Measurements from ENCODE around the gene SMG1.

SMG1 gene

DNA sequence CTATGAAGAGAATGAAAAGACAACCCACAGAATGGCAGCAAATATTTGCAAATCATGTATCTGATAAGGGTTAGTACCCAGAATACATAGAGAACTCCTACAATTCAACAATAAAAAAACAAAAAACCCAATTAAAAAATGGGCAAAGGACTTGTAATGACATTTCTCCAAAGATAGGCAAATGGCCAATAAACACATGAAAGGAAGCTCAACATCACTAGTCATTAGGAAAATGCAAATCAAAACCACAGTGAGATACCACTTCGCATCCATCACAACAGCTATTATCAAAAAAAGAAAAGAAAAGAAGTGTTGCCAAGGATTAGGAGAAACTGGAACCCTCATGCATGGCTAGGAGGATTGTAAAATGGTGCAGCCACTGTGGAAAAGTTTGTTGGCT, 79.8 kb downstream of the SMG1 start:
- no peaks in the 10 kb centered on the region for H3K27me3 ChIP-seq (ENCODE audit: insufficient read depth, low read length)
- H3K9me2 ChIP-seq (ENCODE audit: low read depth, low read length), result no peaks in the 10 kb centered on the region
- H3K4me1 ChIP-seq (ENCODE audit: insufficient read depth, low read length, severe bottlenecking), result no peaks in the 10 kb centered on the region
- H3K79me2 ChIP-seq (ENCODE audit: insufficient read depth, low read length), result no peaks in the 10 kb centered on the region
- H3K9me3 ChIP-seq (ENCODE audit: low read length), result no peaks in the 10 kb centered on the region
- no peak overlapping the region for H3K4me2 ChIP-seq (ENCODE audit: low read length)
- no peak overlapping the region for H3K9ac ChIP-seq (ENCODE audit: low read length)
- H3F3A ChIP-seq (ENCODE audit: insufficient read depth, low read length), result no peaks in the 10 kb centered on the region
- no peak overlapping the region for H2AFZ ChIP-seq (ENCODE audit: low read length)
- H3K4me3 ChIP-seq (ENCODE audit: low read depth, low read length, poor library complexity, severe bottlenecking), result no peak overlapping the region
- TF ChIP-seq EZH2 (IDR thresholded peaks at IDR 0.05; ENCODE audit: borderline replicate concordance, low read length), result no peak
- TF ChIP-seq, protein P1, sequence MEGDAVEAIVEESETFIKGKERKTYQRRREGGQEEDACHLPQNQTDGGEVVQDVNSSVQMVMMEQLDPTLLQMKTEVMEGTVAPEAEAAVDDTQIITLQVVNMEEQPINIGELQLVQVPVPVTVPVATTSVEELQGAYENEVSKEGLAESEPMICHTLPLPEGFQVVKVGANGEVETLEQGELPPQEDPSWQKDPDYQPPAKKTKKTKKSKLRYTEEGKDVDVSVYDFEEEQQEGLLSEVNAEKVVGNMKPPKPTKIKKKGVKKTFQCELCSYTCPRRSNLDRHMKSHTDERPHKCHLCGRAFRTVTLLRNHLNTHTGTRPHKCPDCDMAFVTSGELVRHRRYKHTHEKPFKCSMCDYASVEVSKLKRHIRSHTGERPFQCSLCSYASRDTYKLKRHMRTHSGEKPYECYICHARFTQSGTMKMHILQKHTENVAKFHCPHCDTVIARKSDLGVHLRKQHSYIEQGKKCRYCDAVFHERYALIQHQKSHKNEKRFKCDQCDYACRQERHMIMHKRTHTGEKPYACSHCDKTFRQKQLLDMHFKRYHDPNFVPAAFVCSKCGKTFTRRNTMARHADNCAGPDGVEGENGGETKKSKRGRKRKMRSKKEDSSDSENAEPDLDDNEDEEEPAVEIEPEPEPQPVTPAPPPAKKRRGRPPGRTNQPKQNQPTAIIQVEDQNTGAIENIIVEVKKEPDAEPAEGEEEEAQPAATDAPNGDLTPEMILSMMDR (IDR thresholded peaks at IDR 0.05; ENCODE audit: low read length), result no peak
- H3K27ac ChIP-seq (ENCODE audit: low read depth, low read length, poor library complexity, severe bottlenecking), result no peak overlapping the region
- H4K20me1 ChIP-seq (ENCODE audit: insufficient read depth, low read length), result no peaks in the 10 kb centered on the region
- H3K36me3 ChIP-seq (ENCODE audit: insufficient read depth, low read length), result peaks cover 92% of the 10 kb centered on the region

DNA sequence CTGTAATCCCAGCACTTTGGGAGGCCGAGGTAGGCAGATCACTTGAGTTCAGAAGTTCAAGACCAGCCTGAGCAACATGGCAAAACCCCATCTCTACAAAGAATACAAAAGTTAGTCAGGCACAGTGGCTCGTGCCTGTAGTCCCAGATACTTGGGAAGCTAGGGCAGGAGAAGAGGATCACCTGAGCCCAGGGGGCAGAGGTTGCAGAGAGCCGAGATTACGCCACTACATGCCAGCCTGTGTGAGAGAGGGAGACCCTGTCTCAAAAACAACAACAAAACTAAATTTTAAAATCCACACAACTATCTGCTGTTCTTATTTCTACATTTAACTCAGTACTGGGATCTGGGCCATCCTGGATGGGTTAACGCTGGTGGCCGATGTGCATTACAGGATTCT, 83.6 kb downstream of the SMG1 start:
- Histone ChIP-seq H3K9me2 (ENCODE audit: low read depth, low read length) (no peaks in the 10 kb centered on the region), H3K4me3 (ENCODE audit: low read depth, low read length, poor library complexity, severe bottlenecking) (no peak overlapping the region), H3K9ac (ENCODE audit: low read length) (no peak overlapping the region), H3K27ac (ENCODE audit: low read depth, low read length, poor library complexity, severe bottlenecking) (no peak overlapping the region), H3K79me2 (ENCODE audit: insufficient read depth, low read length) (no peaks in the 10 kb centered on the region), H3K9me3 (ENCODE audit: low read length) (no peaks in the 10 kb centered on the region), H3K27me3 (ENCODE audit: insufficient read depth, low read length) (no peaks in the 10 kb centered on the region), H3K36me3 (ENCODE audit: insufficient read depth, low read length) (peaks cover 91% of the 10 kb centered on the region), H3K4me2 (ENCODE audit: low read length) (no peak overlapping the region), H3K4me1 (ENCODE audit: insufficient read depth, low read length, severe bottlenecking) (no peaks in the 10 kb centered on the region), H2AFZ (ENCODE audit: low read length) (no peak overlapping the region), H4K20me1 (ENCODE audit: insufficient read depth, low read length) (no peaks in the 10 kb centered on the region), H3F3A (ENCODE audit: insufficient read depth, low read length) (no peaks in the 10 kb centered on the region)
- TF ChIP-seq EZH2 (IDR thresholded peaks at IDR 0.05; ENCODE audit: borderline replicate concordance, low read length), result no peak
- TF ChIP-seq, protein P1 (IDR thresholded peaks at IDR 0.05; ENCODE audit: low read length), result no peak

DNA sequence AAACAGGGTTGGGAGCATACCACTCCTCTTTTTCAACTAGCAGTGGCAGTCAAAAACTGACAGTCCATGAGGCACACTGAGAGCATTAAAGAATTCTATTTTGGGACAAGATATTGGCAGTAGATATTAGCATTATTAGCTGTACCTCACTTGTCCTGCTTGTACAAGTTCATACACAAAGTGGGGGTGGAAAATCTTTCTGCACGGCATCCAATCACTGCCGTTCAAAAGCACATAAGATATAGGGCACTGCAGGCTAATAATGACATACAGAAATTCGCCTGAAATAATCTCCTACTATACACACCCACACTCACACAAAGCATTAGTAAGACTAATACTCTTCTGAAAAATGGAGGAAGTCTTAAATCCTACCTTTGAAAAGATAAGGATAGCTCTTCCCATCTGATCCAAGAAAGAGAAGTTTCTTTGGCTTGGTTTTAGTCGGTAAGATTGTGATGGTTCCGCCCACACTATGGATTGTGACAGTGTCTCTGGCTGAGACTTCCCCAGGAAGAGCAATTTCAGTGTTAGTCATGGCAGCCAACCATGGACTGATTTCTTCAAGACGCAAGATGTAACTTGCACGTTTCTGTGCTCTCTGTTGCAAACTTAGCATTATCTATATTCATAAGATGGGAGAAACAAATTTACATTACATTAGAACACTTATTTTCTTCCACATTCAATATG, 84.2 kb downstream of the SMG1 start:
- Histone ChIP-seq H3K9ac (ENCODE audit: low read length) (no peak overlapping the region), H3K4me2 (ENCODE audit: low read length) (no peak overlapping the region), H3K9me3 (ENCODE audit: low read length) (no peaks in the 10 kb centered on the region), H3K27ac (ENCODE audit: low read depth, low read length, poor library complexity, severe bottlenecking) (no peak overlapping the region), H4K20me1 (ENCODE audit: insufficient read depth, low read length) (no peaks in the 10 kb centered on the region), H3K79me2 (ENCODE audit: insufficient read depth, low read length) (no peaks in the 10 kb centered on the region), H3K4me1 (ENCODE audit: insufficient read depth, low read length, severe bottlenecking) (no peaks in the 10 kb centered on the region), H2AFZ (ENCODE audit: low read length) (no peak overlapping the region), H3K9me2 (ENCODE audit: low read depth, low read length) (no peaks in the 10 kb centered on the region), H3K4me3 (ENCODE audit: low read depth, low read length, poor library complexity, severe bottlenecking) (no peak overlapping the region), H3K36me3 (ENCODE audit: insufficient read depth, low read length) (peaks cover 91% of the 10 kb centered on the region), H3F3A (ENCODE audit: insufficient read depth, low read length) (no peaks in the 10 kb centered on the region), H3K27me3 (ENCODE audit: insufficient read depth, low read length) (no peaks in the 10 kb centered on the region)
- TF ChIP-seq, protein P1 (IDR thresholded peaks at IDR 0.05; ENCODE audit: low read length), result no peak

Data from OCI-LY1 (cell line).